ENCODE results near the gene TIFAB. TPM values are rescaled to one million over a fixed set of nuclear protein-coding genes. Genes with fewer than 3 reads are reported as not detected.

The TIFAB gene
- total RNA-seq, 4 donors from 2014 or later: not detected

DNA sequence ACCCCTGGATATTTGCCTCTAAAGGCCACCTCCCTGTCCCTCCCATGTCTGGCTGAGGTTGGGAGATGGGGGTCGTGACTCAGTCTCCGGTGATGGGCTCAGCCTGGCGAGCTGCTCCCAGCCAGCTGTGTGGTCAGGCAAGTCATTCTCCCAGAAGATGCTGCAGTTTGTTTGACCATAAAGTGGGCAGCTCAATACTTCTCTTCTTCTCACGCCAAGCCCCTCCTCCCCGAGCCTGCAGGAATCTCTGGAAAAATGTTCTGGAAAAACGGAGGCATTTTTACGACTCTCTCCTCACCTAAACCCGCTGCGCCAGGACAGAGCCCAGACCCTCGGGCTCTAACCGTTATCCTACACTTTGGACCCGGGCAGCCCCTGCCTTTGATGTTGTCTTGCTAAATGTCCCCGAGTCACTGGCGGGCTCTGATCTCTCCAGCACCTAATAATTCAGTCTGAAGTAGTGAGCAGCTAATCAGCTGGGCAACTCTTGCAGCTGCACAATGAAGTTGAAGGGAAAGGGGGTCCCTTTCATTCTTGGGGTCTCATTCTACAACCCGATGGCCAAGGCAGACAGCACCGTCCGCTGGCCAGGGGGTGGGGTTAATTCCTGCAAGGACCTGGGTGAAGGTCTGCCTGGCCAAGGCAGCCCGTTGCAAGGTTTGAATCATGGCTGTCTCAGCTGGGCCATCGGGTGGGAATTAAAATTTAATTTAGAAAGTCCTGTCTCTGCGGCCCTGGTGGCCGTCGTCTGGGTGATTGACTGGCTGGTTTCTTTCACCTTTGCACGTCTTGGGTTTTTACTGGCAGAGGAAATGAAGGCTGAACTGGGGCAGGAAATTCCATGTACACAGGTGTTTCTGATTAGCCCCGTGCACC, 17.3 kb downstream of the TIFAB start:
- Histone ChIP-seq H3K9me3 (no peaks in the 10 kb centered on the region), H3K36me3 (no peaks in the 10 kb centered on the region), H3K27ac (no peak overlapping the region), H3K27me3 (no peaks in the 10 kb centered on the region), H3K4me3 (replicated peaks in 1 of 3) (no peak overlapping the region), H3K4me1 (peaks cover 16 to 36% of the 10 kb centered on the region in 2 donors)
- TF ChIP-seq, protein P1, sequence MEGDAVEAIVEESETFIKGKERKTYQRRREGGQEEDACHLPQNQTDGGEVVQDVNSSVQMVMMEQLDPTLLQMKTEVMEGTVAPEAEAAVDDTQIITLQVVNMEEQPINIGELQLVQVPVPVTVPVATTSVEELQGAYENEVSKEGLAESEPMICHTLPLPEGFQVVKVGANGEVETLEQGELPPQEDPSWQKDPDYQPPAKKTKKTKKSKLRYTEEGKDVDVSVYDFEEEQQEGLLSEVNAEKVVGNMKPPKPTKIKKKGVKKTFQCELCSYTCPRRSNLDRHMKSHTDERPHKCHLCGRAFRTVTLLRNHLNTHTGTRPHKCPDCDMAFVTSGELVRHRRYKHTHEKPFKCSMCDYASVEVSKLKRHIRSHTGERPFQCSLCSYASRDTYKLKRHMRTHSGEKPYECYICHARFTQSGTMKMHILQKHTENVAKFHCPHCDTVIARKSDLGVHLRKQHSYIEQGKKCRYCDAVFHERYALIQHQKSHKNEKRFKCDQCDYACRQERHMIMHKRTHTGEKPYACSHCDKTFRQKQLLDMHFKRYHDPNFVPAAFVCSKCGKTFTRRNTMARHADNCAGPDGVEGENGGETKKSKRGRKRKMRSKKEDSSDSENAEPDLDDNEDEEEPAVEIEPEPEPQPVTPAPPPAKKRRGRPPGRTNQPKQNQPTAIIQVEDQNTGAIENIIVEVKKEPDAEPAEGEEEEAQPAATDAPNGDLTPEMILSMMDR (IDR thresholded peaks at IDR 0.05): no peak
- TF ChIP-seq POLR2A (IDR thresholded peaks at IDR 0.05): no peak
- 86 to 87% methylated on average over 21 to 24 of the region's 24 CpGs for WGBS, 2 donors
- DNase-seq: no peak
- intact Hi-C loops (cut with DNase I): no loop called here

DNA sequence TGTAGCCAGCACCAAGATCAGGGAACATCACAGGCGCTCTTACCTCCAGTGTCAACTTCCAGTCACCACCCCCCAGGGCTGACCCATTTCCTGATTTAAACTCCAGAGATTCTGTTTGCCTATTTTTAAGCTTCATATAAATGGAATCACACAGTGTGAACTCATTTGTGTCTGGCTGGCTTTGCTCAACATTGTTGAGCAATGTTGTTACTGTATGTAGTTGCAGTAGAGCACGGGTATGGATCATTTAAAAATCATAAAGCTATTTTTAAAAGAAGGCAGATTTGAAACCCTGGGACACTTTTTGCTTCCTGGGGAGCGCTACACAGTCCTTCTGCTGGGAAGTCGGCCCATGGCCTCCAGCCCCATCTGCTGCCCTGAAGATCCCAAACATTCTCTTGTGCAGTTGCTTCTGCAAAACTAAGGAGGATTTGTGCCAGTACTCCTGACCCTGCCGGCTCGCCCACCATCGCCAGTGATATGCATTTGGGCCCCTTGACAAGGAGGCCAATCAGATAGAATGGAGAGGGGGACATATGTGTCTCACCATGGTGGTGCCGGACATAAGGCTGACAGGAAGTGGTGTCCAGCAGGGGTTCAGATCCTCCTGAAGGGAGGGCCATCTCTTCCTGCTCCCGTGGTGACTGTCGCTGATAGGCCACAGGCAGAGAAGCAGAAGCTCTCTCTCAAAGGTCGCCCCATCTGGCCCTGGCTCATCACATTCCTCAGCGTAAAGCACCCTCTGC, 18.3 kb downstream of the TIFAB start:
- TF ChIP-seq, protein P1 (IDR thresholded peaks at IDR 0.05): no peak
- 76 to 79% methylated on average over 11 to 12 of the region's 12 CpGs for WGBS, 2 donors
- Histone ChIP-seq H3K9me3 (no peaks in the 10 kb centered on the region), H3K4me3 (replicated peaks in 1 of 3) (no peak overlapping the region), H3K27ac (no peak overlapping the region), H3K4me1 (peaks cover 16 to 39% of the 10 kb centered on the region in 2 donors), H3K36me3 (no peaks in the 10 kb centered on the region), H3K27me3 (no peaks in the 10 kb centered on the region)
- no peak for DNase-seq
- intact Hi-C loops (cut with DNase I): no loop called here

DNA sequence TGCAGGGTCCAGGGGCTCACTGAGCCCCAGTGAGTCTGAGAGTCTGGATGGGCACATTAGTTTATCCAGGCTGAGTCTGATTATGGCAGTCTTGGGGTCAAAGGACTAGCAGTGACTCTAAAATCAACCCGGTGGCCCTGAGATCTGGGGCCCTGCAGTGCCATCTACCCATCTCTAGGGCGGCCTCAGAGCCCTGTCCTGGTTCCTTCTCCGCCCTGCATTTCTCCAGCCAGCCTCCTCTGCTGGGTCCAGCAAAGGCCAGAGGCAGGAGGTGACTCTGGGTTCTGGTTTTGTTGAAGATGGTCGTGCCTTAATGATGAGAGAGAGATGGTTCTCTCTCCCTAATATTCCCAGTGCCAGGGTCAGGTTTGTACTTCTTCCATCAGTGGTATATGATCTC, 20.0 kb downstream of the TIFAB start:
- Histone ChIP-seq H3K4me1 (peaks cover 5 to 22% of the 10 kb centered on the region in 2 donors), H3K9me3 (no peaks in the 10 kb centered on the region), H3K4me3 (replicated peaks in 1 of 3) (no peak overlapping the region), H3K27ac (no peak overlapping the region), H3K36me3 (no peaks in the 10 kb centered on the region), H3K27me3 (no peaks in the 10 kb centered on the region)
- DNase-seq: no peak
- WGBS, 2 donors: 89 to 92% methylated on average over 3 to 4 of the region's 4 CpGs
- intact Hi-C loops (cut with DNase I): no loop called here
- no peak for TF ChIP-seq POLR2A (IDR thresholded peaks at IDR 0.05)
- TF ChIP-seq, protein P1 (IDR thresholded peaks at IDR 0.05): no peak

DNA sequence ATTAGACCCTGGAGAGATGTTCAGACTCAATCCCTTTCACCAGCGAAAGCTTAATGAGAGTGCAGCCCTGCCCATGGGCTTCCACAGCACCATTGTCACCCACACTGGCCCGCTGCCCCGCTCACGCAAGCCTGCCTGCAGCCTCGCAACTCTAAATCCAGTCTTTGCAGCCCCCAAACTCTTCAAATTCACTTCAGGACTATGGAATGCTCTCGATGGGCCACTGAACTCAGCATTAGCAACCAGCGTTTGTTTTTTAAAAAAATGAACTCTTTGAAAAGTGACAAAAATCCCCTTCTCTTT, 22.1 kb downstream of the TIFAB start:
- Histone ChIP-seq H3K27me3 (no peaks in the 10 kb centered on the region), H3K36me3 (no peaks in the 10 kb centered on the region), H3K4me1 (peaks cover 0 to 16% of the 10 kb centered on the region in 2 donors), H3K9me3 (no peaks in the 10 kb centered on the region), H3K27ac (no peak overlapping the region), H3K4me3 (replicated peaks in 1 of 3) (no peak overlapping the region)
- intact Hi-C loops (cut with DNase I): no loop called here
- peak; percentile 22 to 28 for DNase-seq
- TF ChIP-seq, protein P1 (IDR thresholded peaks at IDR 0.05): no peak
- no peak for TF ChIP-seq POLR2A (IDR thresholded peaks at IDR 0.05)
- 52 to 53% methylated on average over 7 of the region's 7 CpGs for WGBS, 2 donors

Data from thyroid gland (tissue), 4 donors.